BLaER1 treated with 17β-estradiol and CSF1 and Interleukin-3, amounts not matched to agents 10 nM and 100 nM (cell line): Measurements from ENCODE around the gene NOTCH1.
A peak's percentile ranks its signal among the peaks of the same experiment; 100 is the strongest.
"Not testable (repeated sequence)": the region's sequence is repeated elsewhere in the genome, so short reads cannot be mapped to it uniquely, and the experiment has no call there.

Experiments
- H3K27ac ChIP-seq, 11 experiments: shearing (Covaris generic); formaldehyde crosslinking; 2 replicates each; pipeline ENCODE4 v1.8.1; 2022
- H3K27me3 ChIP-seq, 11 experiments: shearing (Covaris generic); formaldehyde crosslinking; 2 replicates each; pipeline ENCODE4 v1.8.1; 2022
- H3K36me3 ChIP-seq, 11 experiments: shearing (Covaris generic); formaldehyde crosslinking; 2 replicates each; pipeline ENCODE4 v1.8.1; 2022
- H3K4me1 ChIP-seq, 10 experiments: shearing (Covaris generic); formaldehyde crosslinking; 2 replicates each; pipeline ENCODE4 v1.8.1; 2022
- H3K4me2 ChIP-seq, 11 experiments: shearing (Covaris generic); formaldehyde crosslinking; 2 replicates each; pipeline ENCODE4 v1.8.1; 2022
- H3K4me3 ChIP-seq, 10 experiments: shearing (Covaris generic); formaldehyde crosslinking; 2 replicates each; pipeline ENCODE4 v1.8.1; 2022
- H3K9ac ChIP-seq, 11 experiments: shearing (Covaris generic); formaldehyde crosslinking; 2 replicates each; pipeline ENCODE4 v1.8.1; 2022
- H3K9me3 ChIP-seq, 11 experiments: shearing (Covaris generic); formaldehyde crosslinking; replicated peaks in 1 of 11; 2 replicates each; pipeline ENCODE4 v1.8.1; 2022
- H4K20me1 ChIP-seq, 11 experiments: shearing (Covaris generic); formaldehyde crosslinking; 2 replicates each; pipeline ENCODE4 v1.8.1; 2022
- Cebpa-rat ChIP-seq, 11 experiments: shearing (Covaris generic); IDR thresholded peaks; 2 replicates each; pipeline ENCODE4 v1.8.1; 2022

NOTCH1 gene

GRCh38 chr9:136564379-136564988 is 18.6 kb upstream of the NOTCH1 start:
- peaks cover 28 to 90% (median 46%) of the 10 kb centered on the region in 10 experiments for H3K4me1 ChIP-seq
- H3K9me3 ChIP-seq: peaks cover 3 to 24% (median 18%) of the 10 kb centered on the region in 11 experiments
- H3K36me3 ChIP-seq: peaks cover 0 to 4% (median 0%) of the 10 kb centered on the region in 11 experiments; a peak in 3 of 22 replicates
- peak overlapping the region in 3 of 10 experiments; percentile 18 to 50 (median 21); a peak in 3 of 20 replicates for H3K4me3 ChIP-seq
- TF ChIP-seq Cebpa-rat (IDR thresholded peaks at IDR 0.05): peak in 5 of 11 experiments; percentile 8 to 74 (median 33); a peak in 4 of 22 replicates
- H3K27me3 ChIP-seq: no peaks in the 10 kb centered on the region
- H3K27ac ChIP-seq: peak overlapping the region; percentile 11 to 83 (median 51); a peak in 16 of 22 replicates
- no peaks in the 10 kb centered on the region for H4K20me1 ChIP-seq
- H3K9ac ChIP-seq: peak overlapping the region; percentile 22 to 67 (median 45); a peak in 18 of 22 replicates
- H3K4me2 ChIP-seq: peak overlapping the region; percentile 70 to 96 (median 85)

- Histone ChIP-seq H3K4me2 (peak overlapping the region; percentile 70 to 96 (median 85)), H3K4me3 (peak overlapping the region in 1 of 10 experiments; percentile 18; a peak in 2 of 20 replicates), H3K36me3 (peaks cover 0 to 5% (median 0%) of the 10 kb centered on the region in 11 experiments; a peak in 3 of 22 replicates), H3K27ac (peak overlapping the region; percentile 11 to 83 (median 51); a peak in 14 of 22 replicates), H3K27me3 (no peaks in the 10 kb centered on the region), H3K9ac (peak overlapping the region; percentile 22 to 67 (median 49); a peak in 15 of 22 replicates), H3K9me3 (peaks cover 6 to 31% (median 24%) of the 10 kb centered on the region in 11 experiments), H4K20me1 (no peaks in the 10 kb centered on the region), H3K4me1 (peaks cover 30 to 94% (median 49%) of the 10 kb centered on the region in 10 experiments)
- no peak for TF ChIP-seq Cebpa-rat (IDR thresholded peaks at IDR 0.05)
Observed at GRCh38 chr9:136563646-136564325, 17.9 kb upstream of the NOTCH1 start.

- Histone ChIP-seq H3K27ac (peak overlapping the region in 6 of 11 experiments; percentile 21 to 83 (median 71); a peak in 9 of 22 replicates), H3K9me3 (peaks cover 6 to 31% (median 24%) of the 10 kb centered on the region in 11 experiments), H3K9ac (peak overlapping the region in 6 of 11 experiments; percentile 28 to 67 (median 44); a peak in 7 of 22 replicates), H3K4me1 (peaks cover 38 to 94% (median 55%) of the 10 kb centered on the region in 10 experiments), H3K27me3 (no peaks in the 10 kb centered on the region), H3K4me2 (peak overlapping the region; percentile 70 to 96 (median 85)), H4K20me1 (no peaks in the 10 kb centered on the region), H3K4me3 (no peak overlapping the region), H3K36me3 (peaks cover 0 to 5% (median 0%) of the 10 kb centered on the region in 11 experiments; a peak in 3 of 22 replicates)
- no peak for TF ChIP-seq Cebpa-rat (IDR thresholded peaks at IDR 0.05)
Observed at GRCh38 chr9:136562746-136563495, 17.1 kb upstream of the NOTCH1 start.

- Histone ChIP-seq H3K4me1 (peaks cover 39 to 100% (median 61%) of the 10 kb centered on the region in 10 experiments), H3K27me3 (no peaks in the 10 kb centered on the region), H3K9ac (no peak overlapping the region), H3K27ac (no peak overlapping the region), H4K20me1 (no peaks in the 10 kb centered on the region), H3K4me2 (peak overlapping the region in 3 of 11 experiments; percentile 90 to 96 (median 92); a peak in 3 of 22 replicates), H3K9me3 (peaks cover 6 to 31% (median 24%) of the 10 kb centered on the region in 11 experiments), H3K4me3 (no peak overlapping the region), H3K36me3 (peaks cover 0 to 5% (median 0%) of the 10 kb centered on the region in 11 experiments; a peak in 3 of 22 replicates)
- TF ChIP-seq Cebpa-rat (IDR thresholded peaks at IDR 0.05): no peak
Observed at GRCh38 chr9:136561779-136562178, 15.9 kb upstream of the NOTCH1 start.

- no peaks in the 10 kb centered on the region for H3K27me3 ChIP-seq
- peaks cover 6 to 31% (median 24%) of the 10 kb centered on the region in 11 experiments for H3K9me3 ChIP-seq
- H3K36me3 ChIP-seq: peaks cover 0 to 5% (median 0%) of the 10 kb centered on the region in 11 experiments; a peak in 3 of 22 replicates
- H3K27ac ChIP-seq: no peak overlapping the region
- no peaks in the 10 kb centered on the region for H4K20me1 ChIP-seq
- no peak for TF ChIP-seq Cebpa-rat (IDR thresholded peaks at IDR 0.05)
- peaks cover 39 to 89% (median 56%) of the 10 kb centered on the region in 10 experiments for H3K4me1 ChIP-seq
- H3K9ac ChIP-seq: no peak overlapping the region
- no peak overlapping the region for H3K4me3 ChIP-seq
- peak overlapping the region in 3 of 11 experiments; percentile 54 to 92 (median 65); a peak in 6 of 22 replicates for H3K4me2 ChIP-seq
Observed at GRCh38 chr9:136560586-136560985, 14.7 kb upstream of the NOTCH1 start.

- H3K36me3 ChIP-seq, H4K20me1 ChIP-seq, H3K27ac ChIP-seq, H3K9ac ChIP-seq, H3K27me3 ChIP-seq: not testable (repeated sequence)
- peak overlapping the region in 3 of 10 experiments; percentile 14 to 24 (median 20); a peak in 1 of 20 replicates for H3K4me3 ChIP-seq
- peaks cover 6 to 31% (median 24%) of the 10 kb centered on the region in 11 experiments for H3K9me3 ChIP-seq
- peaks cover 30 to 78% (median 44%) of the 10 kb centered on the region in 10 experiments for H3K4me1 ChIP-seq
- peak overlapping the region in 4 of 11 experiments; percentile 70 to 79 (median 74); a peak in 8 of 22 replicates for H3K4me2 ChIP-seq
Observed at GRCh38 chr9:136559371-136559770, 13.5 kb upstream of the NOTCH1 start.

- H3K9ac ChIP-seq, H3K4me3 ChIP-seq, H3K27me3 ChIP-seq, H3K36me3 ChIP-seq, H4K20me1 ChIP-seq: not testable (repeated sequence)
- Histone ChIP-seq H3K4me2 (peak overlapping the region; percentile 24 to 79 (median 57)), H3K27ac (peak overlapping the region in 4 of 11 experiments; percentile 13 to 51 (median 32); a peak in 5 of 22 replicates), H3K4me1 (peaks cover 24 to 78% (median 38%) of the 10 kb centered on the region in 10 experiments), H3K9me3 (peaks cover 6 to 31% (median 24%) of the 10 kb centered on the region in 11 experiments)
Observed at GRCh38 chr9:136558846-136559245, 13.0 kb upstream of the NOTCH1 start.

GRCh38 chr9:136558373-136558772 is 12.5 kb upstream of the NOTCH1 start:
- Histone ChIP-seq H3K9ac (no peak overlapping the region), H3K4me3 (no peak overlapping the region), H3K4me2 (peak overlapping the region; percentile 24 to 79 (median 57)), H3K4me1 (peaks cover 20 to 78% (median 35%) of the 10 kb centered on the region in 10 experiments), H3K36me3 (peaks cover 0 to 5% (median 0%) of the 10 kb centered on the region in 11 experiments; a peak in 3 of 22 replicates), H3K27me3 (no peaks in the 10 kb centered on the region), H4K20me1 (no peaks in the 10 kb centered on the region), H3K27ac (peak overlapping the region in 5 of 11 experiments; percentile 13 to 51 (median 27); a peak in 5 of 22 replicates), H3K9me3 (peaks cover 6 to 31% (median 24%) of the 10 kb centered on the region in 11 experiments)
- TF ChIP-seq Cebpa-rat (IDR thresholded peaks at IDR 0.05): no peak
